SH-SY5Y (cell line): ENCODE results near the gene MBNL2.

Experiments used
- GATA2 ChIP-seq: IDR thresholded peaks from 2 replicates; pipeline ENCODE4 v1.6.1; 2011; ENCODE audit warnings: mild to moderate bottlenecking, low read depth, low read length
- GATA3 ChIP-seq: IDR thresholded peaks from 2 replicates; pipeline ENCODE4 v1.6.1; 2011; ENCODE audit warnings: low read depth, mild to moderate bottlenecking, low read length, moderate library complexity

- no peak for TF ChIP-seq GATA2
- no peak for TF ChIP-seq GATA3
Observed at GRCh38 chr13:97432232-97432916, 210.2 kb downstream of the MBNL2 start.
